IMR-90 (cell line): ENCODE results near the gene SLC35F3. TPM values are rescaled to one million over a fixed set of nuclear protein-coding genes. Genes with fewer than 3 reads are reported as not detected.

Experiments used
- ATAC-seq: fragments of 200-7000 bp; cut with Tn5 transposase; 2 replicates; pipeline ENCODE4 v1.9.1; 2020; ENCODE audit warnings: low read depth, mild to moderate bottlenecking, moderate library complexity
- BruUV-seq: library from RNA; stranded (reverse); fragments of 400-500 nt; replicated peaks from 2 replicates; lab custom pipeline; 2021; lab: Mats Ljungman, UMichigan
- CTCF ChIA-PET: fragments of 300-600 bp; formaldehyde crosslinking; extraction: SDS; loops from one replicate; lab custom pipeline; 2021; ENCODE audit warnings: antibody characterized with exemption; lab: Yijun Ruan, JAX
- POLR2A ChIA-PET: fragments of 300-600 bp; sonication (Branson Sonifier 250); formaldehyde crosslinking; loops from one replicate; lab custom pipeline; 2022; ENCODE audit warnings: antibody characterized with exemption; ENCODE audit not compliant: unreplicated experiment; lab: Charles Lee
- DNase-seq: peaks from one replicate; pipeline ENCODE4 v3.0.0; 2013
- H2AFZ ChIP-seq: replicated peaks from 2 replicates; pipeline ENCODE3; 2013; ENCODE audit warnings: low read length, mild to moderate bottlenecking; ENCODE audit not compliant: poor library complexity
- H2AK5ac ChIP-seq: 2 replicates; pipeline ENCODE4 v1.6.1; 2013; ENCODE audit warnings: low read depth, low read length, inconsistent platforms
- H2AK9ac ChIP-seq: replicated peaks from 2 replicates; pipeline ENCODE3; 2013; ENCODE audit warnings: mild to moderate bottlenecking, low read depth, low read length, moderate library complexity; ENCODE audit not compliant: poor library complexity
- H2BK120ac ChIP-seq: 2 replicates; pipeline ENCODE4 v1.6.1; 2013; ENCODE audit warnings: low read depth, low read length, inconsistent platforms
- H2BK15ac ChIP-seq: 3 replicates; pipeline ENCODE4 v1.6.1; 2013; ENCODE audit warnings: low read depth, low read length, inconsistent platforms
- H2BK20ac ChIP-seq: 2 replicates; pipeline ENCODE4 v1.6.1; 2013; ENCODE audit warnings: low read depth, mild to moderate bottlenecking, inconsistent platforms, low read length, moderate library complexity
- H2BK5ac ChIP-seq: 2 replicates; pipeline ENCODE4 v1.6.1; 2013; ENCODE audit warnings: mild to moderate bottlenecking, low read depth, low read length, inconsistent platforms; ENCODE audit not compliant: poor library complexity, severe bottlenecking
- H3K14ac ChIP-seq: replicated peaks from 2 replicates; pipeline ENCODE4 v1.6.1; 2013; ENCODE audit warnings: low read depth, low read length, inconsistent platforms
- H3K18ac ChIP-seq: 2 replicates; pipeline ENCODE4 v1.6.1; 2013; ENCODE audit warnings: low read depth, low read length, control low read depth
- H3K23ac ChIP-seq: 2 replicates; pipeline ENCODE4 v1.6.1; 2013; ENCODE audit warnings: low read depth, low read length, inconsistent platforms
- H3K27ac ChIP-seq: 2 replicates; pipeline ENCODE4 v1.5.1; 2013; ENCODE audit warnings: mild to moderate bottlenecking, control low read depth, low read length; ENCODE audit not compliant: insufficient read depth
- H3K27me3 ChIP-seq: 2 replicates; pipeline ENCODE4 v1.6.1; 2013; ENCODE audit warnings: low read length; ENCODE audit not compliant: control insufficient read depth, insufficient read depth
- H3K36me3 ChIP-seq: 2 replicates; pipeline ENCODE4 v1.6.1; 2013; ENCODE audit warnings: low read length, mixed read lengths; ENCODE audit not compliant: control insufficient read depth, insufficient read depth
- H3K4ac ChIP-seq: 2 replicates; pipeline ENCODE4 v1.6.1; 2013; ENCODE audit warnings: low read depth, low read length, inconsistent platforms
- H3K4me1 ChIP-seq: 2 replicates; pipeline ENCODE4 v1.6.1; 2013; ENCODE audit warnings: low read length, mixed read lengths; ENCODE audit not compliant: control insufficient read depth, insufficient read depth
- H3K4me2 ChIP-seq: 2 replicates; pipeline ENCODE4 v1.6.1; 2013; ENCODE audit warnings: low read depth, mild to moderate bottlenecking, control low read depth, low read length, moderate library complexity
- H3K4me3 ChIP-seq: 2 replicates; pipeline ENCODE4 v1.5.1; 2013; ENCODE audit warnings: low read depth, mild to moderate bottlenecking, control low read depth, low read length, moderate library complexity; ENCODE audit not compliant: insufficient read depth
- H3K56ac ChIP-seq: 2 replicates; pipeline ENCODE4 v1.6.1; 2013; ENCODE audit warnings: low read length, inconsistent platforms; ENCODE audit not compliant: insufficient read depth; ENCODE audit errors: extremely low read depth
- H3K79me1 ChIP-seq, 2 experiments: 2 replicates each; pipeline ENCODE4 v1.6.1; 2013; ENCODE audit warnings: low read length in 2 of 2, inconsistent platforms in 1 of 2, low read depth in 1 of 2
- H3K9ac ChIP-seq: 2 replicates; pipeline ENCODE4 v1.6.1; 2013; ENCODE audit warnings: low read depth, low read length, control low read depth
- H3K9me1 ChIP-seq: 2 replicates; pipeline ENCODE4 v1.6.1; 2013; ENCODE audit warnings: low read length, inconsistent platforms; ENCODE audit not compliant: insufficient read depth
- H3K9me3 ChIP-seq: 2 replicates; pipeline ENCODE4 v1.6.1; 2013; ENCODE audit warnings: low read length; ENCODE audit not compliant: control insufficient read depth, insufficient read depth
- H4K20me1 ChIP-seq: 2 replicates; pipeline ENCODE4 v1.6.1; 2013; ENCODE audit warnings: low read length, inconsistent platforms; ENCODE audit not compliant: insufficient read depth
- H4K5ac ChIP-seq: 2 replicates; pipeline ENCODE4 v1.6.1; 2013; ENCODE audit warnings: mild to moderate bottlenecking, low read depth, low read length, control low read depth
- H4K8ac ChIP-seq, 2 experiments: 2 replicates each; pipeline ENCODE4 v1.6.1; 2013; ENCODE audit warnings: low read depth in 2 of 2, low read length in 2 of 2, control low read depth in 1 of 2, inconsistent platforms in 1 of 2
- H4K91ac ChIP-seq: 2 replicates; pipeline ENCODE4 v1.6.1; 2013; ENCODE audit warnings: low read depth, low read length, inconsistent platforms; ENCODE audit not compliant: insufficient read depth
- CHD1 ChIP-seq: IDR thresholded peaks from 2 replicates; pipeline ENCODE4 v1.6.1; 2012; ENCODE audit warnings: low read depth, low read length, improper control_type of control experiment
- RAD21 ChIP-seq: IDR thresholded peaks from 2 replicates; pipeline ENCODE4 v1.6.1; 2012; ENCODE audit warnings: low read length, improper control_type of control experiment
- RCOR1 ChIP-seq: IDR thresholded peaks from 2 replicates; pipeline ENCODE4 v1.6.1; 2012; ENCODE audit warnings: mild to moderate bottlenecking, low read length, improper control_type of control experiment; ENCODE audit not compliant: insufficient replicate concordance
- SMC3 ChIP-seq: fragments of 150-350 bp; IDR thresholded peaks from 2 replicates; pipeline ENCODE4 v1.6.1; 2016; ENCODE audit warnings: low read depth, mild to moderate bottlenecking, antibody characterized with exemption, low read length, moderate library complexity
- WGBS, 2 experiments: methylation state at CpG; one replicate each; pipeline versions ENCODE4 v1.1.5 to v1.1.7; 2013; ENCODE audit warnings: missing lambda C conversion rate in 2 of 2; ENCODE audit not compliant: insufficient read length in 1 of 2; ENCODE audit errors: extremely low coverage in 2 of 2; 5-methylcytosine and 5-hydroxymethylcytosine counted together
- dilution Hi-C: fragments of 300-500 bp; cut with HindIII; formaldehyde crosslinking; loops from one replicate; pipeline ENCODE4 v1.14.3; 2018; ENCODE audit warnings: low sequenced_read_pairs; ENCODE audit not compliant: unreplicated experiment
- in situ Hi-C: fragments of 300-500 bp; cut with MboI; formaldehyde crosslinking; loops from 3 replicates; pipeline ENCODE4 v1.14.3; 2019; ENCODE audit warnings: low sequenced_read_pairs, inconsistent platforms, mixed read lengths
- intact Hi-C: fragments of 100-400 bp; cut with micrococcal nuclease; formaldehyde crosslinking; loops from 2 replicates; pipeline ENCODE4 v1.10.0; 2022
- polyA plus RNA-seq, 3 experiments: library from polyadenylated mRNA; depleted of rRNA; stranded (reverse); fragments of >200 nt; gene quantifications; 2 replicates each; pipeline ENCODE4 v1.2.3, GENCODE V29; 2012; ENCODE audit warnings: low replicate concordance in 1 of 3
- total RNA-seq: library from RNA; depleted of rRNA; stranded (reverse); fragments of >200 nt; gene quantifications from 2 replicates; pipeline ENCODE4 v1.2.3, GENCODE V29; 2012
- TF ChIP-seq, protein P1 (sequence below): conservative IDR thresholded peaks from 2 replicates; pipeline ENCODE4 v1.5.1; 2012; ENCODE audit warnings: mild to moderate bottlenecking, low read depth, low read length, improper control_type of control experiment

Gene SLC35F3
- total and polyA plus RNA-seq, 2 of the 4 experiments (the other 2 are of a cell fraction): under 0.01 to 0.17 TPM

GRCh38 chr1:234065794-234066447 is 161.4 kb downstream of the SLC35F3 start:
- Histone ChIP-seq H4K91ac (no peak overlapping the region), H3K9me1 (peaks cover 3% of the 10 kb centered on the region; the same call in 1 of the 2 replicates), H2BK5ac (no peak overlapping the region), H3K9me3 (no peaks in the 10 kb centered on the region), H3K4me2 (no peak overlapping the region), H3K14ac (no peak overlapping the region), H4K5ac (no peak overlapping the region), H3K4me1 (no peaks in the 10 kb centered on the region), H3K4ac (no peak overlapping the region), H3K27me3 (no peaks in the 10 kb centered on the region), H2AK9ac (no peak overlapping the region), H2AFZ (no peak overlapping the region), H2BK120ac (no peak overlapping the region), H3K4me3 (no peak overlapping the region), H4K8ac (no peak overlapping the region), H2BK15ac (no peak overlapping the region), H3K36me3 (no peaks in the 10 kb centered on the region), H3K18ac (no peak overlapping the region), H3K56ac (no peak overlapping the region), H3K23ac (no peak overlapping the region), H3K9ac (no peak overlapping the region), H4K20me1 (no peaks in the 10 kb centered on the region), H3K79me1 (no peaks in the 10 kb centered on the region), H2AK5ac (no peak overlapping the region), H2BK20ac (no peak overlapping the region), H3K27ac (no peak overlapping the region)
- dilution Hi-C loops (no loop called here), in situ Hi-C loops (loop anchor here (10.0 kb wide), 2 partner anchors 671 to 761 kb away; no protein-coding TSS in a partner anchor), intact Hi-C loops (loop anchor here (1.0 to 2.0 kb wide), 4 partner anchors 625 to 762 kb away; no protein-coding TSS in a partner anchor)
- TF ChIP-seq CHD1 (no peak), RCOR1 (no peak), SMC3 (peak; percentile 76), RAD21 (peak; percentile 58)
- TF ChIP-seq, protein P1, sequence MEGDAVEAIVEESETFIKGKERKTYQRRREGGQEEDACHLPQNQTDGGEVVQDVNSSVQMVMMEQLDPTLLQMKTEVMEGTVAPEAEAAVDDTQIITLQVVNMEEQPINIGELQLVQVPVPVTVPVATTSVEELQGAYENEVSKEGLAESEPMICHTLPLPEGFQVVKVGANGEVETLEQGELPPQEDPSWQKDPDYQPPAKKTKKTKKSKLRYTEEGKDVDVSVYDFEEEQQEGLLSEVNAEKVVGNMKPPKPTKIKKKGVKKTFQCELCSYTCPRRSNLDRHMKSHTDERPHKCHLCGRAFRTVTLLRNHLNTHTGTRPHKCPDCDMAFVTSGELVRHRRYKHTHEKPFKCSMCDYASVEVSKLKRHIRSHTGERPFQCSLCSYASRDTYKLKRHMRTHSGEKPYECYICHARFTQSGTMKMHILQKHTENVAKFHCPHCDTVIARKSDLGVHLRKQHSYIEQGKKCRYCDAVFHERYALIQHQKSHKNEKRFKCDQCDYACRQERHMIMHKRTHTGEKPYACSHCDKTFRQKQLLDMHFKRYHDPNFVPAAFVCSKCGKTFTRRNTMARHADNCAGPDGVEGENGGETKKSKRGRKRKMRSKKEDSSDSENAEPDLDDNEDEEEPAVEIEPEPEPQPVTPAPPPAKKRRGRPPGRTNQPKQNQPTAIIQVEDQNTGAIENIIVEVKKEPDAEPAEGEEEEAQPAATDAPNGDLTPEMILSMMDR: peak; percentile 67
- BruUV-seq: no TSS peak
- DNase-seq (peak; percentile 47), ATAC-seq (peak; percentile 82)
- WGBS, 2 experiments: 33% methylated on average over 3 of the region's 17 CpGs; no CpG with 5 or more reads in 1 of the 2 experiments
- CTCF ChIA-PET: interaction anchor here (0.6 to 1.2 kb wide), 6 partner anchors 9 to 1375 kb away, joined by 3 to 7 read pairs (median 4); no protein-coding TSS in a partner anchor
- POLR2A ChIA-PET: no interaction called here
